Osteocyte (in vitro differentiated cells): ENCODE results near the gene ZNF462. TPM values are rescaled to one million over a fixed set of nuclear protein-coding genes. Genes with fewer than 3 reads are reported as not detected.

Experiments
- DNase-seq: peaks from one replicate; pipeline ENCODE4 v3.0.0; 2021; ENCODE audit warnings: mixed read lengths; ENCODE audit not compliant: unreplicated experiment; ENCODE audit errors: extremely low spot score
- H3K27ac Mint-ChIP-seq: one replicate; pipeline ENCODE4 v1.8.0; 2021; ENCODE audit warnings: mild to moderate bottlenecking, mixed read lengths; ENCODE audit not compliant: unreplicated experiment
- H3K27me3 Mint-ChIP-seq: one replicate; pipeline ENCODE4 v1.8.0; 2021; ENCODE audit warnings: mixed read lengths; ENCODE audit not compliant: unreplicated experiment
- H3K36me3 Mint-ChIP-seq: one replicate; pipeline ENCODE4 v1.8.0; 2021; ENCODE audit warnings: mixed read lengths; ENCODE audit not compliant: unreplicated experiment
- H3K4me1 Mint-ChIP-seq: one replicate; pipeline ENCODE4 v1.8.0; 2021; ENCODE audit warnings: mixed read lengths; ENCODE audit not compliant: unreplicated experiment
- H3K4me3 Mint-ChIP-seq: one replicate; pipeline ENCODE4 v1.8.0; 2021; ENCODE audit warnings: mild to moderate bottlenecking, moderate library complexity, mixed read lengths; ENCODE audit not compliant: unreplicated experiment
- H3K9me3 Mint-ChIP-seq: one replicate; pipeline ENCODE4 v1.8.0; 2021; ENCODE audit warnings: mixed read lengths; ENCODE audit not compliant: unreplicated experiment
- total RNA-seq: library from RNA; stranded (reverse); gene quantifications from 2 replicates; pipeline ENCODE4 v1.2.1, GENCODE V29; 2021
- TF ChIP-seq, protein P1 (sequence below): fragments of 200-600 bp; sonication (generic); IDR thresholded peaks from 2 replicates; pipeline ENCODE4 v1.5.0; 2021; ENCODE audit warnings: antibody characterized with exemption, mild to moderate bottlenecking, moderate library complexity

The ZNF462 gene
- total RNA-seq, 1 donor from 2014 or later, result 55.0 TPM

DNA sequence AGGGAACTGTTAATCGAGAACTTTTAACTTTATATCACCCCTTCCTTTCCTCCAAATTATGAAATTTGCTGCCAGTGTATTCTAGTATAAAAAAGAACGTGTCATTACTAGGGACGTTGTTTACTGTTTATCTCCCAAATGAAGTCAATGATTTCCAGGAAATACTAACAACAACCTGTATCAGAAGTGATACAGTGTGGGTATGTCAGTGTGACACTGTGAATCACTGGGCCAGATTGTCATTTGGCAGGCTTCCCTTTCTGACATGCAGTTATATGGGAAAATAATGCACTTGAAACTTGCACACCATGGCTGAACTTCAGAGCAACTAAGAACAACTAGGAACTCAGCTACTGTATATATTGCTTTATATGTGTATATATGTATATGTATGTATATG is 12.6 kb downstream of the ZNF462 start:
- Mint-ChIP-seq H3K36me3 (peaks cover 2% of the 10 kb centered on the region), H3K4me1 (peaks cover 54% of the 10 kb centered on the region)

DNA sequence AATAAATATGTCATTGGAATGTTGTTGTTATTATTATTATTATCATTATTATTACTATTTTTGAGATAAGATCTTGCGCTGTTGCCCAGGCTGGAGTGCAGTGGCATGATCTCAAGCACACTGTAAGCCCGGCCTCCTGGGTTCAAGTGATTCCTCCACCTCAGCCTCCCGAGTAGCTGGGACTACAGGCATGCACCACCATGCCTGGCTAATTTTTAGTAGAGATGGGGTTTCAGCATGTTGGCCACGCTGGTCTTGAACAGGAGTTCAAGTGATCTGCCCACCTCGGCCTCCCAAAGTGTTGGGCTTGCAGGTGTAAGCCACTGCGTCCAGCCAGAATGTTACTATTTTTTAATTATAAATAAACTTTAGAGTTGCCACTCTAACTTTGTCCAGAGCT is 14.4 kb downstream of the ZNF462 start:
- no peak for DNase-seq
- Mint-ChIP-seq H3K27me3 (no peaks in the 10 kb centered on the region), H3K36me3 (peaks cover 2% of the 10 kb centered on the region), H3K9me3 (no peaks in the 10 kb centered on the region), H3K4me3 (no peak overlapping the region), H3K4me1 (peaks cover 60% of the 10 kb centered on the region), H3K27ac (no peak overlapping the region)
- TF ChIP-seq, protein P1, sequence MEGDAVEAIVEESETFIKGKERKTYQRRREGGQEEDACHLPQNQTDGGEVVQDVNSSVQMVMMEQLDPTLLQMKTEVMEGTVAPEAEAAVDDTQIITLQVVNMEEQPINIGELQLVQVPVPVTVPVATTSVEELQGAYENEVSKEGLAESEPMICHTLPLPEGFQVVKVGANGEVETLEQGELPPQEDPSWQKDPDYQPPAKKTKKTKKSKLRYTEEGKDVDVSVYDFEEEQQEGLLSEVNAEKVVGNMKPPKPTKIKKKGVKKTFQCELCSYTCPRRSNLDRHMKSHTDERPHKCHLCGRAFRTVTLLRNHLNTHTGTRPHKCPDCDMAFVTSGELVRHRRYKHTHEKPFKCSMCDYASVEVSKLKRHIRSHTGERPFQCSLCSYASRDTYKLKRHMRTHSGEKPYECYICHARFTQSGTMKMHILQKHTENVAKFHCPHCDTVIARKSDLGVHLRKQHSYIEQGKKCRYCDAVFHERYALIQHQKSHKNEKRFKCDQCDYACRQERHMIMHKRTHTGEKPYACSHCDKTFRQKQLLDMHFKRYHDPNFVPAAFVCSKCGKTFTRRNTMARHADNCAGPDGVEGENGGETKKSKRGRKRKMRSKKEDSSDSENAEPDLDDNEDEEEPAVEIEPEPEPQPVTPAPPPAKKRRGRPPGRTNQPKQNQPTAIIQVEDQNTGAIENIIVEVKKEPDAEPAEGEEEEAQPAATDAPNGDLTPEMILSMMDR, result no peak

More for the DNA sequence above, 12.6 kb downstream of the ZNF462 start:
- Mint-ChIP-seq H3K9me3 (no peaks in the 10 kb centered on the region), H3K27ac (no peak overlapping the region), H3K27me3 (no peaks in the 10 kb centered on the region), H3K4me3 (no peak overlapping the region)
- no peak for DNase-seq
- TF ChIP-seq, protein P1, result no peak

GRCh38 chr9:106878081-106878837 is 15.3 kb downstream of the ZNF462 start:
- Mint-ChIP-seq H3K4me3 (no peak overlapping the region), H3K27ac (peak overlapping the region; percentile 83), H3K36me3 (peaks cover 2% of the 10 kb centered on the region), H3K27me3 (no peaks in the 10 kb centered on the region), H3K4me1 (peaks cover 63% of the 10 kb centered on the region), H3K9me3 (no peaks in the 10 kb centered on the region)
- DNase-seq, result no peak
- TF ChIP-seq, protein P1, result no peak

GRCh38 chr9:106878934-106879333 is 16.0 kb downstream of the ZNF462 start:
- TF ChIP-seq, protein P1, result no peak
- H3K27ac Mint-ChIP-seq, result peak overlapping the region; percentile 83
- DNase-seq, result no peak
- peaks cover 70% of the 10 kb centered on the region for H3K4me1 Mint-ChIP-seq
- no peaks in the 10 kb centered on the region for H3K27me3 Mint-ChIP-seq
- peaks cover 2% of the 10 kb centered on the region for H3K36me3 Mint-ChIP-seq
- H3K4me3 Mint-ChIP-seq, result no peak overlapping the region
- no peaks in the 10 kb centered on the region for H3K9me3 Mint-ChIP-seq

DNA sequence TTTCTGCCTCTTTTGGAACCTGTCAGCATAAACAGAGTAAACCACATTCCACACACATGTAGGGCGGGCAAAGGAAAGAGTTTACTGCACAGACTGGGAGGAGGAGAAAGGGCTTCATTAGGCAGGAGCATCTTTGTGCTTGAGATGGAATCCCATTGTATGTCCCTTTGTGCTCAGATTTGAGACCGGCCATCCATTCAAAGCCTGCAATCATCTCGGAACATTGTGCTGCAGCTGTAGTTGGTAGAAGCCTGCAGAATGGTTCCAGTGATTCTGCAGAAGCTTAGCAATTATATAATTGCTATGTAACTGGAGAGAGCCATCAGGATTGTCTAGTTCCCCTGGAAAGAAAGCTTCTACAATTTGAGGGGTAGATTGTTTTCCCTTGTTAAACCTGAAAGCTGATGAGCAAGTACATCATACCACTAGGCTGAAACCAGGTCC is 16.5 kb downstream of the ZNF462 start:
- Mint-ChIP-seq H3K9me3 (no peaks in the 10 kb centered on the region), H3K27ac (peak overlapping the region; percentile 83), H3K4me1 (peaks cover 70% of the 10 kb centered on the region), H3K27me3 (no peaks in the 10 kb centered on the region), H3K36me3 (peaks cover 2% of the 10 kb centered on the region), H3K4me3 (no peak overlapping the region)
- TF ChIP-seq, protein P1, result no peak
- DNase-seq, result no peak
